Measurements from ENCODE around the gene TUBA4A.

GRCh38 chr2:219266886-219267285 is 13.2 kb upstream of the TUBA4A start:
- no peak for TF ChIP-seq POLR2A (IDR thresholded peaks at IDR 0.05; ENCODE audit: low read depth, low read length)
- TF ChIP-seq TAF1 (IDR thresholded peaks at IDR 0.05; ENCODE audit: low read depth, low read length), result no peak
- no peak for TF ChIP-seq POLR2AphosphoS5 (IDR thresholded peaks at IDR 0.05; ENCODE audit: low read depth, low read length)

Measured in GM12891 (cell line).